BLaER1 (cell line): ENCODE data around the gene TMEM198.

Experiments
- H3K27ac ChIP-seq: shearing (Covaris generic); formaldehyde crosslinking; 2 replicates; pipeline ENCODE4 v1.8.1; 2022
- H3K27me3 ChIP-seq: shearing (Covaris generic); formaldehyde crosslinking; 2 replicates; pipeline ENCODE4 v1.8.1; 2022
- H3K36me3 ChIP-seq: shearing (Covaris generic); formaldehyde crosslinking; 2 replicates; pipeline ENCODE4 v1.8.1; 2022
- H3K4me1 ChIP-seq: shearing (Covaris generic); formaldehyde crosslinking; 2 replicates; pipeline ENCODE4 v1.8.1; 2022
- H3K4me2 ChIP-seq: shearing (Covaris generic); formaldehyde crosslinking; 2 replicates; pipeline ENCODE4 v1.8.1; 2022
- H3K4me3 ChIP-seq: shearing (Covaris generic); formaldehyde crosslinking; 2 replicates; pipeline ENCODE4 v1.8.1; 2022
- H3K9ac ChIP-seq: shearing (Covaris generic); formaldehyde crosslinking; 2 replicates; pipeline ENCODE4 v1.8.1; 2022
- H3K9me3 ChIP-seq: shearing (Covaris generic); formaldehyde crosslinking; 2 replicates; pipeline ENCODE4 v1.8.1; 2022
- H4K20me1 ChIP-seq: shearing (Covaris generic); formaldehyde crosslinking; 2 replicates; pipeline ENCODE4 v1.8.1; 2022
- Cebpa-rat ChIP-seq: shearing (Covaris generic); IDR thresholded peaks from 2 replicates; pipeline ENCODE4 v1.8.1; 2022

TMEM198 gene

DNA sequence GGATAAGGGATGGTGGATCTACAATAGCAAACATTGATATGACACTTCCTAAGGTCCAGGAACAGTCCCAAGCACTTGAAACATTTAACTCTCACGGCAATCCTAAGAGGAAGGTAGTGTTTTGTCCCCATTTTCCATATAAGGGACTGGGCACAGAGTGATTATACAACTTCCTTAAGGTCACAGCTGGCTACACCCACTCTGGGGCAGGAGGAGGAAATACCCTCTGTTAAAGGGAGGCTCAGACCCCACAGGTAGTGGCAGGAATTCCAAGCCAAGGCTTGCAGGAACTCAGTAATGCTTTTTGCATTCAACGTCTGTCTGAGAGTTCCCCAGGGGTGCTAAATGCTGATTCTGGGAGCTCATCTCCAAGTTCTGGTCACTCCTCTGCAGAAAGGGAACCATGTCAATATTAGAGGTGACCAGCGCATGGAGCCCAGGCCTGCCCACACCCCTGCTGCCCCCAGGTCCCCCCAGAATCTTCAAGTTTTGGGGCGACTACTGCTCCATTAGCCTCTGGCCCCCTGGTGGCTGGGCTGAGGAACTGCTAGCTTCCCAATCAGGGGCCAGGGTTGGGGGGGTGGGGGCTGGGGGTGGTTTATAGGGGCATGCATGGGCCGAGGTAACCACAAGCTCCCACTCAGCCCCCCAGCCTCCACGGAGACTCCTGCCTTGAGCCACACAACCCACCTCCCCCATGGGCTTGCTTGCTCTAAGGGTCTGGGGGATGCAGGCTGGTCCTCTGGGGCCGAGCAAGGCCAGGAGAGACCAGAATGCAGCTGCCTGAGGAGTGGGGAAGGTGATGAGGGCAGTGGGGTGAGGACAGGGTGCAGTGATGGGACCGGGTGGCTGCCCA, 16.4 kb downstream of the TMEM198 start:
- H3K27me3 ChIP-seq, result no peaks in the 10 kb centered on the region
- H3K9ac ChIP-seq, result no peak overlapping the region
- TF ChIP-seq Cebpa-rat, result no peak
- no peak overlapping the region for H3K27ac ChIP-seq
- H3K4me2 ChIP-seq, result peak overlapping the region; percentile 37
- no peak overlapping the region for H3K4me3 ChIP-seq
- H3K36me3 ChIP-seq, result peaks cover 47% of the 10 kb centered on the region
- H4K20me1 ChIP-seq, result peaks cover 4% of the 10 kb centered on the region; the same call in 1 of the 2 replicates
- peaks cover 8% of the 10 kb centered on the region for H3K4me1 ChIP-seq
- H3K9me3 ChIP-seq, result no peaks in the 10 kb centered on the region

DNA sequence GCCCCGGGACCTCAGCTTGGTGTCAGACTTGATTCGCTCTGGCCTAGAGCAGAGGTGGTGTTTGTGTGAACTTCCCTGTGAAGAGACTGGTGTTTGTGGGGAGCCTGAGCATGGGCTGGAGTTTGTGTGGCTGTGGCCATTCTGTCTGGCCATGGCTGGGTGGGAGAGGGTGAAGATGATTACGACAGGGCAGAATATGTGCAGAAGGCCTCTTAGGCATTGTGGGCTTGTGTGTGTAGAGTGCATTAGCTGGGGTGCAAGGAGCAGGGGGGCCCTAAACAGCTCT, 17.0 kb downstream of the TMEM198 start:
- H3K9me3 ChIP-seq, result no peaks in the 10 kb centered on the region
- no peak for TF ChIP-seq Cebpa-rat
- H4K20me1 ChIP-seq, result peaks cover 9% of the 10 kb centered on the region; the same call in 1 of the 2 replicates
- no peak overlapping the region for H3K27ac ChIP-seq
- H3K4me1 ChIP-seq, result peaks cover 8% of the 10 kb centered on the region
- no peaks in the 10 kb centered on the region for H3K27me3 ChIP-seq
- H3K36me3 ChIP-seq, result peaks cover 50% of the 10 kb centered on the region
- H3K9ac ChIP-seq, result no peak overlapping the region
- H3K4me3 ChIP-seq, result no peak overlapping the region
- no peak overlapping the region for H3K4me2 ChIP-seq

DNA sequence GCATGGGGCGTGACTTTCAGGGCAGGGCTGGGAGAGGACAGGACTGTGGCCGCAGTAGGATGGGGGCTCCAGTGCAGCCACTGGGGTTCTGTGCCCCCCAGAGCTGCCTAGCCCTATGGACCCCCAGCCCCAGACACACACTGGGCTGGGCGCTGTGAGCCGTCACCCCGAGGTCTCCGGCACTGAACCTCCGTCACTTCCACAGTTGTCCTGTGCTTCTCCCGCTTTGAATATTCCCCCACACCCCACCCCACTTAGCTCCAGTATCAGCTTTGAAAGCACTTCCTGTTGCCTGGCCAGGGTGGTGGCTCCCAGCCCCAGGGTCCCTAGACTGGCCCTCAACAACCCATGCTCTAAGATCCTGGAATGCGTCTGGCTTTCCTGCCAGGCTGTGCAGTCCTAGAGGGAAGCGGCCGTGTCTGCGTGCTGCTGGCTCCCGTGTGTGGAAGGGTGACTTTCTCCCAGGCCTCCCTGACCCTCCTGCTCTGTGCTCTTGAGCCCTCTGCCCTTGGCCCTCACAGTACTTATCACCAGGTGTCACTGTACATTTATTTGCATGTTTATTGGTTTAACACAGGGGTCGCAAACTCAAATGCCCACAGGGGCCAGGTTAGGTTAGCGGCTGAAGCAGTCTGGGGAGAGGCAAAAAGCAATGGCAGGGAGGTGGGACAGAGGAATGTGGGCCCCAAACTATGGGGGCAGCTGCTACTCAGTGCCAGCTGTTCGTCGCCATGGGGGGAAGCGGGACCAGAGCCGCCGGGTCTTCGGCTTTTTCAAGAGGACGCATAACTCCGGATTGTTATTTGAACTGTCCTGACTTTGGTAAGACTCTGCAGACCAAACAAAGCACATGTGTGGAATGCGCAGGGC, 17.6 kb downstream of the TMEM198 start:
- no peak overlapping the region for H3K9ac ChIP-seq
- no peak overlapping the region for H3K27ac ChIP-seq
- no peak overlapping the region for H3K4me3 ChIP-seq
- peaks cover 15% of the 10 kb centered on the region for H4K20me1 ChIP-seq
- peaks cover 50% of the 10 kb centered on the region for H3K36me3 ChIP-seq
- no peak for TF ChIP-seq Cebpa-rat
- no peaks in the 10 kb centered on the region for H3K9me3 ChIP-seq
- H3K4me2 ChIP-seq, result no peak overlapping the region
- peaks cover 12% of the 10 kb centered on the region for H3K4me1 ChIP-seq
- no peaks in the 10 kb centered on the region for H3K27me3 ChIP-seq

DNA sequence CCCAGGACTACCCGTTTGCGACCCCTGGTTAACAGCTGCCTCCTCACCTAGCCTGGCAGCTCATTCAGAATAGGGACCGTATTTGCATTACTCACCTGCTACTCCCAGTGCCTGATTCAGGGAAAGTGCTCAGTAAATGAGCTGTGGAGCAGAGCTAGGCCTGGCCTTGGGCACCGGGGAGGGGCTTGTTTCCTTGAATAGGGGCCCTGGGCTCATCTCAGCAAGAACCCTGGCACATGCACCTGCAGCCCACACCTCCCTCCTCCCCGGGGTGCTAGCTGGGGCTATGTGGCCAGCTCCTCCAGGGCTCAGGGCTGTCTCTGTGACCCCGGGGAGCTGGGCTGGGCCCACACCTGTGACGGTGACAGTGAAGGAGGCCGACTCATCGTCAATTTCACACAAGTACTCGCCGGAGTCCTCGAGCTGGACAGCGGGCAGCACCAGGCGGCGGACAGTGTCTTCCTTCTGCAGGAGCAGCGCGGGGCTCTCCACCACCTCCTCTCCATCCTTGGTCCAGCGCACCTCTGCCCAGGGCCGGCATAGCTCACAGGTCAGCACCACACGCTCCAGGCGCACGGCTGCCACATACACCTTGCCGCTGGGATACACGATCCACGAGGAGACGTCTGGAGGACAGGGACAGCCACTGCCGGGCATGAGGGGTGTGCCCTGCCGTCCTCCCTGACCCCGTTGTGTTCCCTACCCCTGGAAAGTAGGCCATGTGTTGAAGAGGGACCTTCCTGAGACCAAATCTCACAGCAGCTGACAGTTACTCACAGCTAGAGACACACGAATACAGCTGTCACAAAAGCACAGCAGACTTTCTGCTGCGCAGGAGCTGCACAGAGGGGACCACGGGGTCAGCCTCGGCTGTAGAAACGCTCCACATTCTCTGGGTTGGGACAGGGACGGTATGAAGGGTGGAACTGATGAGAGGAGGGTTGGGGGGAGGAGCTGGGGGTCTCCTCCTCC, 18.5 kb downstream of the TMEM198 start:
- no peak overlapping the region for H3K4me2 ChIP-seq
- peaks cover 24% of the 10 kb centered on the region for H4K20me1 ChIP-seq
- H3K27me3 ChIP-seq, result no peaks in the 10 kb centered on the region
- peaks cover 57% of the 10 kb centered on the region for H3K36me3 ChIP-seq
- H3K27ac ChIP-seq, result no peak overlapping the region
- no peak for TF ChIP-seq Cebpa-rat
- no peaks in the 10 kb centered on the region for H3K9me3 ChIP-seq
- H3K9ac ChIP-seq, result no peak overlapping the region
- no peak overlapping the region for H3K4me3 ChIP-seq
- peaks cover 19% of the 10 kb centered on the region for H3K4me1 ChIP-seq

DNA sequence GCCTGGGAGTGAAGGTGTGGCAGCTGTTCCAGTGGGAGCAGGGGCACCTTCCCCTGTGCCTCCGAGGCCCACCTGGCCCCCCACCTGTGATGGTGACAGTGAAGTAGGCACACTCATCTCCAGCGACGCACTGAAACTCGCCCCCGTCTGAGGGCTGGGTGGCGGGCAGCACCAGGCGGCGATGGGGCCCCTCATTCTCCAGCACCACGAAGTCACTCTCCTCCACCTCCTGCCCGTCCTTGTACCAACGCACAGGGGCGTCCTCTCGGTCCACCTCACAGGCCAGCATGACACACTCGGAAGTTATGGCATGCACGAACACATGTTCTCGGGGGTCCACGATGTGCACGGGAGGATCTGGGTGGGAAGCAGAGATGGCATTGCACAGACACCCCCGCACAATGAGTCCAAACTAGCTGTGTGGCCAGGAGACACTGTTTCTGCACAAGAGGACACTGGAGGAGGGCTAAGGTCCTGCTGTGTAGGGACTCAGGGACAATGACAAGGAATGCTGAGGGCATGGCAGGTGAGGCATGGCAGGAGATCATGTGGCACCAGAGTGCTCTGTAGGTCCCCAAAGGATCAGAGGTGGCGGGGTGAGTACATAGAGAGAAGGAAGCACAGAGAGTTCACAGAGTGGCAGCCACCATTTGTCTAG, 19.6 kb downstream of the TMEM198 start:
- Histone ChIP-seq H3K4me2 (no peak overlapping the region), H3K27me3 (no peaks in the 10 kb centered on the region), H3K9ac (no peak overlapping the region), H3K4me3 (no peak overlapping the region), H4K20me1 (peaks cover 35% of the 10 kb centered on the region), H3K9me3 (no peaks in the 10 kb centered on the region), H3K27ac (no peak overlapping the region), H3K4me1 (peaks cover 22% of the 10 kb centered on the region), H3K36me3 (peaks cover 66% of the 10 kb centered on the region)
- no peak for TF ChIP-seq Cebpa-rat

DNA sequence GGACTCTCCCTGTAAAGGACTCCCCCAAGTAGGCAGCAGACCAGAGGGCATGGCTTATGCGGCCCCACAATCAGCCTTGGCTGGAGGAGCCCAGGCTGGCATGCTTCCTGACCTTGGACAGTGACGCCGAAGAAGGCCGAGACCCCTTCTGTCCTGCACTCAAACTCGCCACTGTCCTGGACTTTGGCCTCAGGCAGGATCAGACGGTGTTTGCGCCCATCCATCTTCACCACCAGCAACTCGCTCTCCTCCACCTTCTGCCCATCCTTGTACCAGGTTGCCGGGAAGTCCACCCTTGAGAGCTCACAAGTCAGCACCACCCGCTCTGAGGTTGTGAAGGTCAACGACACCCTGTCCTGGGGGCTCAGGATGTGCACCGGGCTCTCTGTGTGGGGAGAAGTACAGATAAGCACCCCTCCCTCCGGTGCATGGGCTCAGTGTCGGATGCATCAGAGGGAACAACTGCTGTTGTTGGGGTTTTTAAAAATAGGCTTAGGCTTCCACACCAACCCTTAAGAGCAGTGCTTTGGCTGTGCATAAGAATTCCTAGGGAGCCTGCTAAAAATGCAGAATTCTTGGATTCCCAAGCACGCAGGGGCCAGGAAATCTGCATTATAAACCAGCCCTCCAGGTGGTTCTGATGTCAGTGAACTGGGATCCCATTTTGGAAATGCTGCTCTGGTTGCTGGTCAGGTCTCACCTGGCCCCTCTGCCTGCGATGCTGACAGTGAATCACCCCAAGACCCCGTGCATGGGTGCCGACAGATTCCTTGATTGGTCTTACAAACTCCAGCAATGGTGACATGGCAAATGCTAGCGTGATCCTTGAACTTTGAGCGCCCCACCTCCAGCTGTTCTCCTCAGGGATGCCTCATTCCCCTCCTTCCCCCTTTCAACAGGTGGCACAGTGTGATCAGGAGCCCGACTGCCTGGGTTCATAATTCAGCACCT, 21.6 kb downstream of the TMEM198 start:
- H3K27me3 ChIP-seq, result no peaks in the 10 kb centered on the region
- H4K20me1 ChIP-seq, result peaks cover 55% of the 10 kb centered on the region
- H3K36me3 ChIP-seq, result peaks cover 66% of the 10 kb centered on the region
- H3K27ac ChIP-seq, result no peak overlapping the region
- H3K4me2 ChIP-seq, result no peak overlapping the region
- H3K4me3 ChIP-seq, result no peak overlapping the region
- peaks cover 35% of the 10 kb centered on the region for H3K4me1 ChIP-seq
- H3K9me3 ChIP-seq, result no peaks in the 10 kb centered on the region
- no peak for TF ChIP-seq Cebpa-rat
- H3K9ac ChIP-seq, result no peak overlapping the region

DNA sequence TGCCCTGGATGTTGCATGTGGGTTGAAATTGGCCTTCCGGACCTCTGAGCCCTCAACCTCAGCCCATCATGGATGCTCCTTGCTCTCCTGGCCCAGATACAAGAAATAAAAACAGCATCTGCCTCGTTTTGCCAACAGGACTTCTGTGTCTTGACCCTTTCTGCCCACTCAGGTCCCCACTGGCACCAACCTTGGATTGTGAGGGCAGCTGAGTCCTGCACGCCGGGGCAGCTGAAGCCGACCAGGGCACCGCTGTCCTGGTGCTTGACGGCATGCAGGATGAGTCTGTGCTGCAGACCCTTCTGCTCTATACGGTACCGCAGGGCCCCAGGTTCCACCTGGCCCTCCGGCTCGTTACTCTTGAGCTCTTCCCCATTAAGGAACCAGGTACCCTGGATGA, 22.8 kb downstream of the TMEM198 start:
- Histone ChIP-seq H3K36me3 (peaks cover 64% of the 10 kb centered on the region), H3K4me1 (peaks cover 37% of the 10 kb centered on the region), H3K27me3 (no peaks in the 10 kb centered on the region), H4K20me1 (peaks cover 57% of the 10 kb centered on the region), H3K27ac (no peak overlapping the region), H3K9me3 (no peaks in the 10 kb centered on the region), H3K4me3 (no peak overlapping the region), H3K9ac (no peak overlapping the region), H3K4me2 (peak overlapping the region; percentile 34)
- TF ChIP-seq Cebpa-rat, result no peak

DNA sequence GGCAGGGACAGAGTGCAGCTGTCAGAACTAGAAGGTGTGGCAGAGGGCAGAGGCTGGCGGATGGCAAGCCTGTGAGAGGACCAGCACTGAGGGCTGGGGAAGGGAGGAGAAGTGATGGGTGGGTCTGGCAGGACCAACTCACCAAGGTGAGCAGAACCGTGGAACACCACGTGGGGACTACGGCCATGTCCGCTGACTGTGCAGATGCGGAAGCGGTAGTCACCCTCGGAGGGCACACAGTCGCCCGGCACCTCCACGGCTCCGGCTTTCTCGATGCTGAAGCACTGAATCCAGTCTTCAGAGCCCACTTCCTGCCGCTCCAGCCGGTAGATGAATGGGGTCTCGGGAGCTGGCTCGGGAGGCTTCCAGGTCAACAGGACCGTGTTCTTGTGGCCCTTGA, 23.3 kb downstream of the TMEM198 start:
- no peak overlapping the region for H3K27ac ChIP-seq
- peaks cover 60% of the 10 kb centered on the region for H3K36me3 ChIP-seq
- no peak overlapping the region for H3K9ac ChIP-seq
- no peak for TF ChIP-seq Cebpa-rat
- no peaks in the 10 kb centered on the region for H3K9me3 ChIP-seq
- peaks cover 57% of the 10 kb centered on the region for H4K20me1 ChIP-seq
- H3K4me2 ChIP-seq, result no peak overlapping the region
- H3K27me3 ChIP-seq, result no peaks in the 10 kb centered on the region
- peaks cover 42% of the 10 kb centered on the region for H3K4me1 ChIP-seq
- no peak overlapping the region for H3K4me3 ChIP-seq
